CD4-positive, alpha-beta T cell treated with Interleukin-4 for 1 hour (primary cell): ENCODE measurements around the gene NATD1.
"Not testable (repeated sequence)": the region's sequence is repeated elsewhere in the genome, so short reads cannot be mapped to it uniquely, and the experiment has no call there.

Experiments
- DNase-seq, 2 donors: peaks; one replicate each; pipeline ENCODE4 v3.0.0-alpha.2; 2020 to 2022

NATD1 gene

DNA sequence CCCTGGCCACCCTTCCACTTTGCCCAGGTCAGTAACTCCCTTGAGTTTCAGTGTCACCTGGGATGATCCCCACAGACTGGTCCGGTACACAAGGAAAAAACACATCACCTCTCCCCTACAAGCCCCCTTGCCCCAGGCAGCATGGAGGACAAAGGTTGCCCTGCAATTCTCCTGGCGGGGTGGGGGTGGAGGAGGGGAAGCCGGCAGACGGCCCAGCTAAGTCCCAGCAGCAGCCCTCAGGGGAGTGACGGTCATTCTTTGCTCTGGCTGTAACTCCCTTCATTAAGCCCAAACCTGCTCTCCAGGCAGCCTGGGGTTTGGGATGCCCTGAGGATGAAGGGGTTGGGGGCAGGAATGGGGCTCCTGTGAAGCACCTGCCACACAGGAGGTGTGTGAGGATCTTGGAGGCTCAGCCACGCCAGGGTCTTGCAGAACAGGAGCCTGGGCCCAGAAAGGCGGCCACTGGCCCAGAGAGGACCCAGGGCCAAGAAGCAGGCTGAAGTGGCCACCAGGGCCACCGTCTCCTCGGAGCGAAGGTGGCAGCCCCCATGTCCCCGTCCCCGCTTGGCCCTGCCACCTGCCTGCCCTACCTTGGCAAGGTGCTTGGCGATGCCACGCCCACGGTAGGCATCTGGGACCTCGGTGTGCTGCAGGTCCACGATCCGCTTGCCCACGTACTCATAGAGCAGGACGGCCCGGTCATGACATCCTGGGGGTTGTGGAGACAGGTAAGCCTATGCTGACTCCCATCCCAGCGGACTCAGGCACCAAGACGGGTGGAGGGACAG is 9.5 kb downstream of the NATD1 start:
- no peak for DNase-seq

DNA sequence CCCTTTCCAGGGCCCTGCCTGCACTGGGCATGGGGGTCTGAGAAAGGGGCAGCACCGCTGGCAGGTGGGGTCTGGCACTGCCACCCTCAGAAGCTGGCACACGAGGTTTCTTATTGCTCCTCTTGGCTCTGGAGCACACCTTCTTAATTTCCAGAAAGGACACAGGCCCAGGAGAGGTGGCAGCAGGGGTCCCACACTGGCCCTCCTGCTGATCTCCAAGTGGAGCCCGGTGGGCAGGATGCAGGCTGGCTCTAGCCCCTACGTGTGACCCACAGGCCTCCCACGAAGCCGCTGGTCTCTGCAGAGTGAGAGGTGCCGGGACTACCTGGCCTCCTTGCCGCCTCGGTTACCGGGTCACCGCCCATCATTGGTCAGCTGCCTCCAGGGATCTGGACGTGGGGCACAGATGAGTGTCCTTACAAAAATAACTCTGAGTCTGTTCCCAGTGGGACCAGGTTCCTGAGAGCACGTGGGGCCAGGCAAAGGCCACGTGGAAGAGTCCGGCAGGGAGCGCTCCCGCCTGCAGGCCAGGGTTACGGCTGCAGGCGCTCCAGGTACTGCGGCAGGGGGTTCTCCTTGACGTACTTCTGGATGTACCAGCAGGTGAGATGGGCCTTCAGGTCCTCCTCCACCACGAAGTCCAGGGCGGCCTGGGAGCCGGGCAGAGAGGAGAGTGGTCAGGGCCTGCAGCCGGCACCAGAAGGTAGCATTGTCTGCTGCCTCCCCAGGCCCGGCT is 10.3 kb downstream of the NATD1 start:
- DNase-seq: no peak

DNA sequence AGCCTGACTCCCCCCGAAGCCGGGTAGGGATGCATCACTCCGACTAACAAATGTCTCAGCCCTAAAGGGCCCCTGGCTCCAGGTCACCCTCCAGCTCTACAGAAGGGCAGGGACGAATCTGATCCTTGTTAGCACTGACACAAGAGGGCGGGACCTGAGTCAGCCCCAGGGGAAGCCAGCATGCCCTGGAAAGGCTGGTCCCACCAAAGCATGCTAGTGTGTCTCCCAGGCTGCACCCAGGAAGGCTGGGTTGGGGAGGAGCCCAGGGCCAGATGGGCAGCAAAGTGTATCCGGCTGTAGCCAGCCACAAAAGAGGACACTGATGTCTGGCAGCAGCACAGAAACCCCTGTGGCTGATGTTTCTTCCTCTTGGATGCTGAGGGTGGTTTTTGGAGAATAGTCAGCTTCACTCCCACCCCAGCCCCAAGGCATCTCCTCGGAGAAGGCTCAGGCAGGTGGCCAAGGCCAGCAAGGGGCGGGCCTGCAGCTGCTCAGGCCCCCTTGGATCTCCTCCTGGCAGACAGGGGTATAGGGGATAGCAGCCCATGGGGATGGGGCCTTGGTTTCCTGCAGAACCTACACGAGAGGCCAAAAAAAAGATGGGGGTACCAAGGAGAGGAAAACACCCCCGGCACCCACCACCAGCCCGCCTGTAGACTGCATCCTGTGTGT is 11.0 kb downstream of the NATD1 start:
- DNase-seq: no peak

DNA sequence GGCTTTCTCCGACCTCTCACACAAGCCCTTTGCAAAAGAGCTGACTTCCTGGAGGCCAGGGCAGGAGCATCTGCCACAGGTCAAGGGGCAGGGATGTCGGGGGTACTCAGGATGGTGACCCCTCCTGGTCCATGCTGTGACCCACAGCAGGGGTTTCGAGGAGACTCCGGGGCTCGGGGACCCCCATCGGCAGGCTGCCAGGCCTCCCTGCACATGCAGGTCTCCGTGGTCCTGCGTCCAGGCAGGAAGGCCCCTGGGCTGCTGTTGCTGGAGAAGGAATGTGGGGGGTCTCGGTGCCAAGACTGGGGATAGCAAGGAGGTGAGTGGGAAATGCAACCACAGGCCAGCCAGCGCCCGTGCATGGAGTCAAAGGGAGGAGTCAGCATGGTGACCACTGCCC is 11.6 kb downstream of the NATD1 start:
- DNase-seq: no peak

DNA sequence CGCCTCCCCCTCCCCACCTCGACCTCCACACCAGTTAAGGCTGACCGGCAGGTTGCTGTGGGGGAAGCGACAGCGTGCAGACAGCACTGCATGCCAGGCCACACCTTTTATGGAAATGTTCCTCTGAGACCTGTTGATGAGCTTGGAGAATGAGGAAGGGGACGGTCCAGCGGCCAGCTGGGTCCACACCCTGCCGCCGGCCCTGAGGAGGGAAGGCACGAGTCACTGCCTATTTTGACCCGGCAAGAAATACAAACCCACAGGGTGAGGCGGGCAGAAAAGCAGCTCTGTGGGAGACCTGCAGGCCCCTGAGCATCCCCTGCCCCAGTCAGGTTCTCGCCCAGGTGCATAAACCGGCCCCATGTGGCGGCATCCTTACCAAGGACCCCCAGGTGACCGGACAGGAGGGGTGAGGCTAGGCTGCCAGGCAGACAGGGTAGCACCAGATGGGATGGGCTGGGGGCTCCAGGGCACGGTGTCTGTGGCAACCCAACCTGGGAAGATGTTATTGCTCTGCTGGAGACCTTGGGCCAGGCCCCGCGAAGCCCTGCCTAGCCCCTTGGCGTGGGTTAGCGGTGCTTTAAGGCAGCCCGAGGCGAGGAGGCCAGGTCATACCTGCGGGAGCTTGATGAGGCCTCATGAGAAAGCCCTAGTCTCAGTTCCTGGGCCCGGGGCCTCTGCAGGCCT is 12.7 kb downstream of the NATD1 start:
- DNase-seq: no peak

DNA sequence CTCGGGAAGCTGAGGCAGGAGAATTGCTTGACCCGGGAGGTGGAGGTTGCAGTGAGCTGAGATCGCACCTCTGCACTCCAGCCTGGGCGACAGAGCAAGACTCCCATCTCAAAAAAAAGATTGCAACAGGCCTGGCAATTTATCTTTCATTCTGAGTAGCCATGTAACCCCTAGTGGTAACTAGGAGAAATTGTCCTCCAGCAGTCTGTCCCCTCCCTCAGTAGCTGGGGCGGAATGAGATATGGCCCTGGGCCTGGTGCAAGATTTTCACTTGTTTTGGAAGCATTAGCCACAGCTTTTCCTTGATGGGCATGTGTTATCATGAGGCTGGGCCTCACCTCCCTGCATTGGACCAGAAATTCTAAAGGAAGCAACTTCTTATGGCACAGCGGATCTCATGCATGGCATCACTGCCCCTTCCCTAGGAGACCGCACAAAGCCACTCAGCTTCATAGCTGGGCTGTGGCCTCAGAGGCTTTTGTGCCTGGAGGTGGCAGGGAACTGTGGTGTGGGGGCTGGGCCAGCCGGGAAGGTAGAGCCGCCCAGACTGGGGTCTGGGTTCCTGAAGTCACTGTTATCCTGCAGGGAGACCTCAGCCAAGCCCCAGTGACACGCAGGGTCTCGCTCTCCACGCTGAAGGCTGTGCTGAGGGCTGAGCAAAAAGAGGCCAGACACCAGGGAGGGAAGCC is 13.4 kb downstream of the NATD1 start:
- peak in 1 of 2 donors; percentile 14 for DNase-seq

DNA sequence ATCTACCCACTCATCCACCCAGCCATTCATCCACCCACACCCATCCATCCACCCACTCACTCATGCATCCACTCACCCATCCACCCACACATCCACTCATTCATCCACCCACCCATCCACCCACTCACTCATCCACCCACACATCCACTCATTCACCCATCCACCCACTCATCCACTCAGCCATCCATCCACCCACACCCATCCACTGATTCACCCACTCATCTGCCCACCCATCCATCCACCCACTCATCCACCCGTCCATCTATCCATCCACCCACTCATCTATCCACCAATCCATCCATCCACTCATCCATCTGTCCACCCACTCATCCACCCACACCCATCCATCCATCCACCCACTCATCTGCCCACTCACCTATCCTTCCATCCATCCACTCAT is 17.3 kb downstream of the NATD1 start:
- DNase-seq: no peak

DNA sequence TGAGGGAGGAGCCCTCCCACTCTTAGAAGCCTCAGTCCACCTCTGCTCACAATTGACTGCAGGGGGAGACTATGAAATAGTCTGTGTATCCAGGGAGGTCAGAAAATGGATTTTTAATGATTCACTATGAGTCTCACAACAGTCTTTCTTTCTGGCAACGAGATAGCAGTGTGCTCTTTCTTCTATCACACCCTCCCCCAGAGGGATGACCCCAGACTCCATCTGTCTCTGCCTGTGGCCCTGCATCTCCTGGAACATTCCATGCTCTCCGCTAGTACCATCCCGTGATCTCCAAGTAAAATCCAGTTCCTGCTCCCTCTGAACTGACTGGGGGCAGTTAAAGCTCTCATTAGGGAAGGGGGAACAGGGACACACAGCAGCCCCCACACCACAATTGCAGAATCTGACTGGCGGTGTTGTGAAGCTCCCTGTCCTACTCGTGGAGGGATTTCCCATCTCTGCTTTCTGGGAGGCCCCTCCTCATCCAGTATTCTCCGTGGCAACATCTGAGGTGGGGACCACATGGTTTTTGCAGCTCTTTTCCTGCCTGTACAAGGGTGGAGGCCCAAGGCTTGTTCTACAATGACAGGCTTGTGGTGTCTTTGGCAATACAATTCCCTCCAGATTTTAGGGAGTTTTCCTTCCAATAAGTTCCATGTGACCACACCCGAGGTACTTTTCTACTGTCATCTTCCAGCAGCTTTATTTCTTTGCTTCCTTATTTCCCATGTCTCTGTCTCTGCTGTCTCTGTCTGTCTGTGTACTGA is 19.4 kb downstream of the NATD1 start:
- DNase-seq: no peak

DNA sequence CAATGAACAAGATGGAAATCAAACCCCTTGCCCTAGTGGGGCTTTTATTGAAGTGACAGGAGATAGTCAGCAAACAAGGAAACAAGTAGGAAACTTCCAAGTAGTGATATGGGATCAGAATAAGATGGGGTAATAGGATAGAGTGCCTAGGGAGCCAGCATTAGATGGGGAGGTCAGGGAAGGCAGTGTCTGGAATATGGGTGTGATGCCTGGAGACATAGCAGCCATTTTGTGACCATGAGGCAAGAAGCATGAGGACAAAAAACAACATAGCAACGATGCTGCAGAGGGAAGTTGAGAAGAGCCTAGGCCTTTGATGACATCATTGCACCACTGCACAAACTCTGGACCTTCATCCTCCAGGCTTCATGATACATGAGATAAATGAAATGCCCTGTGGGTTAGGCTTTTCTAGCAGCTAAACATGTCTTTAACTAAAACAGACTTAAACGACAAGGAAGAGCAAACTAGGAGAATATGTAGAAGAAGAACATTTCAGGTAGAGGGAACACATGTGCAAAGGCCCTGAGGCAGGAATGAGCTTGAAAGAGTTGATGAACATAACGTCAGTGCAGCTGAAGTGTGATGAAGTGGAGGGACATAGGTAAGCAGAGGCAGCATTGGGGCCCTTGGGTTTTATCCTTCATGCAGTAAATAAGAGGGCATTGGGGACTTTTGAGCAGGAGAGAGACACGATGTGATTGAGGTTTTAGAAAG is 21.0 kb downstream of the NATD1 start:
- no peak for DNase-seq

DNA sequence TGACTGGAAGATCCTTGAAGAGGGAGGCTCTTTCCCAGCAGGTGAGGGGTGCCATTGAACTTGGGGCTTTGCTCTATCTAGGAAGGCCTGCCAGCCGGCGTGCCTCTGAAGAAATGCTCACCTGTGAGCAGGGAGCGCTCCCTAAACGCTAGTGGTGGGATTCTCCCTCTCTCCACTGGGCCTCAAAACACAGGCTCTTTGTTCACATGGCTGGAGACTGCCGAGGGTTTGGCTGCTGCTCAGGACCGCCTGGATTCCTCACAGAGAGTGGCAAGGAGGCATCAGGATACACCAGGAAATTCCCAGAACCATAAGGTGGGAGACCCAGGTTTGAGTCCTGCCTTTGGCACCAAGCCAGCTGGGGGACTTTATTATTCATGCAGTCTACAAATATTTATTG is 21.7 kb downstream of the NATD1 start:
- no peak for DNase-seq

DNA sequence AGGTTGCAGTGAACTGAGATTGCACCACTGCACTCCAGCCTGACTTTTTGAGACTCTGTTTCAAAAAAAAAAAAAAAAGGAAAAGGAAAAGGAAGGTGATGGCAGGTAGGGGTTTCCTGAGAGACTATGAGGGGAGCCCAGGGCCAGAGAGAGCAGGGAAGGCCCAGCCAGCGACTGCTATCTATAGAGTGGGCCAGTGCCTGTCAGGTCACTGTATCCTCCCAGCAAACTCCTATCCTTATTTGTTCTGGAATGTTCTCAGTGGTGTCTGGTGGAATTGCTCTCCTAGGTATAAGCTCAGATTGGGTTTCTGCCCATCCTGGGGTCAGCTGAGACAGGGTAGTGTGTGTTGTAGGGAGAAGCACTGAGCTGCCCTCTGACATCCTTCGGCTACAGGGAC is 24.4 kb downstream of the NATD1 start:
- no peak for DNase-seq

DNA sequence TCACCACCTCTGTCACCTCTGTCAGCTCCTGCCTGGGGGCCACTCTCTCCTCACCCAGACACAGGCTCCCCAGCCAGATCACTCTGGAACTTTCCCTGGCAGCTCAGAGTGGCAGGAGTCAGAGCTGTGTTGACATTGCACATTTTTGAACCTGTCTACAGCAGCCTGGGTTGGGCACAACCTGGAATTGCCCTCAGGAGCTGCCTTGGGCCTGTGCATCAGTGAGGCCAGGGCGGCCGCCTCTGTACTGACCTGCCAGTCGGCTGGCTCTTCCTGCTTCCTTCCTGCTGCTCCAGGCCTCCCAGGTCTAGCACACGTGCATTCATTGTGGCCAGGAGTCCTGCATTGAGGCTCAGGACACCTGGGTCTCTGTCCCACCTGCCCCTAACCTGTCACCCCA is 25.1 kb downstream of the NATD1 start:
- no peak for DNase-seq

DNA sequence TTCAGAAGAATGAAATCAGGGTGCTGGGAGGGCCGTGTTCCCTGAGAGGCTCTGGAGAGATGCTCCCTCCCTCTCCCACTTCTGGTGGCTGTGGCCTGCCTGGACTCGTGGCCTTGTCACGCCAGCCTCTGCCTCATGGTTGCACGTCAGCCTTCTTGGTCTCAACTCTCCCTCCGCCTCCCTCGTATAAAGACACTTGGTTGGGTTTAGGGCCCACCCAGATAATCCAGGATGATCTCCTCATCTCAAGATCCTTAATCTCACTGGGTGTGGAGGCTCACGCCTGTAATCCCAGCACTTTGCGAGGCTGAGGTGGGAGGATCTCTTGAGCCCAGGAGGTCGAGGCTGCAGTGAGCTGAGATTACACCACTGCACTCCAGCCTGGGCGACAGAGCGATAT is 25.9 kb downstream of the NATD1 start:
- not testable (repeated sequence) for DNase-seq

DNA sequence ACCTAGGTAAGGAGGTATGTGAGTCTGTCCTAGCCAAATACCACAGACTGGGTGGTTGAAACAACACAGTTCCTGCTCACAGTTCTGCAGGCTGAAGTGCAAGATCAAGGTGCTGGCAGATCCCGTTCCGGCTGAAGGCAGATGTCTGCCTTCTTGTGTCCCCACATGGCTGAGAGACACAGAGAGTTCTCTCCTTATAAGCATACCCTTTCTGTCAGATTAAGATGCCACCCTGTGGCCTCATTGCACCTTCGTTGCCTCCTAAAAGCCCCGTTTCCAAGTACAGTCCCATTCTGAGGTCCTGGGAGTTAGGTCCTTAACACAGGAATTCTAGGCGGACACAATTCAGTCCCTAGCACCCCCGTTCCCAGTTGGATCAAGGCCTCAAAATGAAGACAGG is 30.1 kb downstream of the NATD1 start:
- DNase-seq: no peak

DNA sequence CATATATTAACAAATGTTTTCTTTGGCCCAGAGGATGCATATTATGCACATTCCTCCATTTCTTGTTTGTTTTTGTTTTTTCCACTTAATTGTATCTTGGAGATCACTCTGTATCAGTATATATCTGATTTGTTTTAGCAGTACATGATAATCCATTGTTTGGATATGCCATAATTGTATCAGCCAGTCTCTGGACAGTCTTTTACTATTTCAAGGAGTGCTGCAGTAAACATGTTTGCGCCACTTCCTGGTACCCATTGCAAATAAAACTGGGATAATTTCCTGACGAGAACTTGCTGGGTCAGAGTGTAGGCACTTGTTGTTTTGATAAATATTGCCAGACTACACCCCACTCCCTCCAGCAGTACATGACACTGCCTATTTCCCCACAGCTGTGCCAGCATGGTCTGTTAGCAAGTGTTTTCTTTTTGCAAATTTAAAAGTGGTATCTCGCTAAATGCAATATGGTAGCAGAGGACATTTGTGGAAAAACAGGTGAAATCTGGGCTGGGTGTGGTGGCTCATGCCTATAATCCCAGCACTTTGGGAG is 34.3 kb downstream of the NATD1 start:
- DNase-seq: no peak

DNA sequence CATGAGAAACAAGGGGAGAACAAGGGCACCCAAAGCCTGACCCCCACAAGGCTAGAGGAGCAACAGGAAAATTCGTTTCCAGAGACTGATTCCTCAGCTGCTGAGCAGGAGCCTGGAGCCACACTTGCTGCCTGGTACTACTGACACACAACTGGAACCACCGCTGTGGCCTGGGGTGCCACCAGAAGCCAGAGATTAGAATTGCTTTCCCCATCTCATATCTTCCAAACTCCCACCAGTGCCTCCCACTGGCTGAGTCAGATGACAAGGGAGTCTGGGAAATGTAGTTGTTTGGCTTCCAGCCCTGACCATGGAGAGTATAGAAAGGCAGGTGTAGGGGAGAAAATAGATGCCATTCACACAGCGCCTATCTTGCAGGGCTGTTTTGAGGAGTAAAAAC is 35.1 kb downstream of the NATD1 start:
- no peak for DNase-seq

DNA sequence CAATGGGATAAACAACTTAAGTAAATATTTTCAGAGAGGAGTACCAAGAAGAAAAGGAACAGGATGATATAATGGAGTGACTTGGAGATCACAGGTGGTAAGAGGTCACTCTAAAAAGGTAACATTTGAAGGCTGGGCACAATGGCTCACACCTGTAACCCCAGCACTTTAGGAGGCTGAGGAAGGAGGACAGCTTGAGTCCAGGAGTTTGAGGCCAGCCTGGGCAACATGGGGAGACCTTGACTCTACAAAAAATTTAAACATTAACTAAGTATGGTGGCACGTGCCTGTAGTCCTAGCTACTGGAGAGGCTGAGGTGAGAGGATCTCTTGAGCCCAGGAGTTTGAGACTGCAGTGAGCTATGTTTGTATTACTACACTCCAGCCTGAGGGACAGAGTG is 35.9 kb downstream of the NATD1 start:
- no peak for DNase-seq

DNA sequence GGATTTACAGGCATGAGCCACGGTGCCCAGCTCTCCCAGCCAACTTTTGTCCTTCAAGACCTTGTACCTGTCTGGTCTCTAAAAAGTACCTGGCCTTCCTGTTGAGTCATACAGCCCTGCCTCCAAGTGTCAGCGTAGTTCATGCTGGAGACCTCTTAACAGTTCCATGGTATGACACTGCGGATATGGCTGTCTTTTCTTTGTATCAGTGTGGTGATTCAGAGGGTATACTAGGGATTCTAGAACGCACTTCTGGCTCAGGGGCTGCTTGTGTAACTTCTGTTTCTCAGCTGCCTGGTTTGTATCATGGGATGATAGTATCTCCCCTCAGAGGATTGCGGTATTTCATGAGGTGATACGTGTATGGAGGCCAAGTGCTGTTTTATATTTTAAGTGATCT is 37.3 kb downstream of the NATD1 start:
- no peak for DNase-seq

DNA sequence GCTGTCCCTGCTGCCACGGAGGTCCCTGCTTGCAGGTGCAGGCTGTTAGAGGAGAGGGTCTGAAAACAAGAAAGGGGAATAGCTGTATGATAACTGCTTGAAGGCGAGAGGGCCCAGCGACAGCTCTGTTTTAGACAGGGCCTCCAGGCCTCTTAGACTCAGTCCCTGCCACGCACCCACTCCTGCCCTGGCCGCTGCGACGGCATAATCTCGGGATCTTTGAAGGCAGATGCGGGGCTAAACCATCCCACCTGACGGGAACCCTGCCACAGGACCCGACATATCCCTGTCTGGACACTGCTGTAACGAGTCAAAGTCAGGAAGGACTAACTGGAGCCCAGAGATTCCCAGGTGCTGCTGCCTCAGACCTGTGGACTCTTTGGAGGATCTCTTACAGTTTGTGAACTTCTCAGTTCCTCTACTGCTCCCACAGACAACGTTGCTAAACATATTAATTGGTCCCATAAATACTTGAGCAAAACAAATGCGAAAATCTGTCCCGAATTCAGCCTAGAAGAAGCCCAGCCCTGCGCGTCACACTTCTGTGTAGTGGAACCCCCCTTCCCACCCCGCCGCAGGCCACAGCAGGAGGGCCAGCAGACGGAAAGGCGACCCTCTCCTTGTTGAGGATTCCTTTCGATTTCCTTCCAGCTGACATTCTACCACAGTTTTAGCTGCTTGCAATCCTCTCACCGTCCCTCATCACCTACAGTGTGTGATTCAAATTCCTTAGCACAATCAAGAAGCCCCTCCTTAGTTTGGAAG is 38.3 kb downstream of the NATD1 start:
- DNase-seq: no peak
